ENCODE measurements around the gene LYST. TPM values are rescaled to one million over a fixed set of nuclear protein-coding genes. Genes with fewer than 3 reads are reported as not detected.

Gene LYST
- total and polyA plus RNA-seq, 2 of the 4 experiments (the other 2 are of a cell fraction), result 2.2 to 7.2 TPM

DNA sequence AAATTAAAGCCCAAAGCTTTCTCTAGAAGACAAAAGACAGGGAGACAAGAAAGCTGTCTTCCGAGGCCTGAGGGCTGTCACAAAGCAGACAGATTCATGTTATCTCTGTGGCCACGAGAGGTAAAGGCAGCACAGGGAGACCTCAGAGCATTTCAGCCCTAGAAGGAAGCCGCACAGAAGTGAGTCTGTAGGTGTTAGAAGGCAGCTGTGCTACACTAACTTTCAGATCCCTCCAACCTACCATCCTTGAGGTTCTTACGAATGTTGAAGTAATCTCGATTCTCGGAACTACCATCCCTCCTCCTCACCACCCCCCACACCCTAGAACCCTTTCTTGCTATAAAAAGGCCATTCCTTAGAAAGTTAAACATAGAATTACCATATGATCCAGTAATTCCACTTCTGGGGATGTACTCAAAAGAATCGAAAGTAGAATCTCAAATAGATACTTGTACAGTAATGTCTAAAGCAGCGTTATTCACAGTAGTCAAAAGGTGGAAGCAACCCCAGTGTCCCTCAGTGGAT lies 21.5 kb upstream of the LYST start:
- intact Hi-C loops (cut with micrococcal nuclease) (no loop called here), dilution Hi-C loops (cut with HindIII; ENCODE audit: low sequenced_read_pairs, unreplicated experiment) (no loop called here), in situ Hi-C loops (cut with MboI; ENCODE audit: low sequenced_read_pairs) (no loop called here)
- POLR2A ChIA-PET (ENCODE audit: unreplicated experiment), result no interaction called here
- no peak overlapping the region for H3K4me3 ChIP-seq (ENCODE audit: insufficient read depth, low read depth, low read length)
- H2AK9ac ChIP-seq (replicated peaks; ENCODE audit: low read depth, low read length, poor library complexity), result no peak overlapping the region
- no peak overlapping the region for H3K4me2 ChIP-seq (ENCODE audit: low read depth, low read length)
- H3K14ac ChIP-seq (replicated peaks; ENCODE audit: low read depth, low read length), result no peak overlapping the region
- H4K91ac ChIP-seq (ENCODE audit: insufficient read depth, low read depth, low read length), result no peak overlapping the region
- no peak overlapping the region for H2BK15ac ChIP-seq (ENCODE audit: low read depth, low read length)
- H2BK120ac ChIP-seq (ENCODE audit: low read depth, low read length), result no peak overlapping the region
- no peak overlapping the region for H2AK5ac ChIP-seq (ENCODE audit: low read depth, low read length)
- no peak overlapping the region for H4K8ac ChIP-seq (ENCODE audit: low read depth in 2 of 2, low read length in 2 of 2)
- H2AFZ ChIP-seq (replicated peaks; ENCODE audit: low read length, poor library complexity), result no peak overlapping the region
- H3K9ac ChIP-seq (ENCODE audit: low read depth, low read length), result no peak overlapping the region
- H3K27ac ChIP-seq (ENCODE audit: insufficient read depth, low read length), result no peak overlapping the region
- no peak for DNase-seq
- H3K9me1 ChIP-seq (ENCODE audit: insufficient read depth, low read length), result peaks cover under 1% of the 10 kb centered on the region; the same call in 1 of the 2 replicates
- no peak overlapping the region for H3K56ac ChIP-seq (ENCODE audit: extremely low read depth, insufficient read depth, low read length)
- peaks cover under 1% of the 10 kb centered on the region; the same call in 1 of the 2 replicates for H4K20me1 ChIP-seq (ENCODE audit: insufficient read depth, low read length)
- BruUV-seq (replicated peaks), result no TSS peak
- H3K9me3 ChIP-seq (ENCODE audit: control insufficient read depth, insufficient read depth, low read length), result no peaks in the 10 kb centered on the region
- no peaks in the 10 kb centered on the region for H3K79me1 ChIP-seq (ENCODE audit: low read depth in 1 of 2, low read length in 2 of 2)
- peaks cover 2% of the 10 kb centered on the region; the same call in 1 of the 2 replicates for H3K27me3 ChIP-seq (ENCODE audit: control insufficient read depth, insufficient read depth, low read length)
- no peak for ATAC-seq (ENCODE audit: low read depth)
- H3K4me1 ChIP-seq (ENCODE audit: control insufficient read depth, insufficient read depth, low read length), result peaks cover under 1% of the 10 kb centered on the region
- no peaks in the 10 kb centered on the region for H3K36me3 ChIP-seq (ENCODE audit: control insufficient read depth, insufficient read depth, low read length)
- no peak overlapping the region for H2BK20ac ChIP-seq (ENCODE audit: low read depth, low read length)
- no peak overlapping the region for H3K4ac ChIP-seq (ENCODE audit: low read depth, low read length)
- TF ChIP-seq POLR2A (IDR thresholded peaks at IDR 0.05; ENCODE audit: low read depth, low read length), result no peak
- no peak for TF ChIP-seq CEBPB (IDR thresholded peaks at IDR 0.05; ENCODE audit: low read depth, low read length)
- no peak for TF ChIP-seq BHLHE40 (IDR thresholded peaks at IDR 0.05; ENCODE audit: low read depth, low read length)
- TF ChIP-seq MAZ (IDR thresholded peaks at IDR 0.05; ENCODE audit: borderline replicate concordance, low read depth, low read length), result no peak
- TF ChIP-seq CHD1 (IDR thresholded peaks at IDR 0.05; ENCODE audit: low read depth, low read length), result no peak
- TF ChIP-seq NFE2L2 (IDR thresholded peaks at IDR 0.05; ENCODE audit: low read depth, low read length), result no peak
- no peak for TF ChIP-seq SMC3 (IDR thresholded peaks at IDR 0.05; ENCODE audit: low read depth, low read length)
- no peak for TF ChIP-seq MAFK (IDR thresholded peaks at IDR 0.05; ENCODE audit: low read depth, low read length)
- no peak for TF ChIP-seq RCOR1 (IDR thresholded peaks at IDR 0.05; ENCODE audit: insufficient replicate concordance, low read length)
- TF ChIP-seq RFX5 (IDR thresholded peaks at IDR 0.05; ENCODE audit: low read depth, low read length), result no peak
- no peak for TF ChIP-seq MXI1 (IDR thresholded peaks at IDR 0.05; ENCODE audit: borderline replicate concordance, low read depth, low read length)
- no peak for TF ChIP-seq RAD21 (IDR thresholded peaks at IDR 0.05; ENCODE audit: low read length)
- TF ChIP-seq, protein P1, sequence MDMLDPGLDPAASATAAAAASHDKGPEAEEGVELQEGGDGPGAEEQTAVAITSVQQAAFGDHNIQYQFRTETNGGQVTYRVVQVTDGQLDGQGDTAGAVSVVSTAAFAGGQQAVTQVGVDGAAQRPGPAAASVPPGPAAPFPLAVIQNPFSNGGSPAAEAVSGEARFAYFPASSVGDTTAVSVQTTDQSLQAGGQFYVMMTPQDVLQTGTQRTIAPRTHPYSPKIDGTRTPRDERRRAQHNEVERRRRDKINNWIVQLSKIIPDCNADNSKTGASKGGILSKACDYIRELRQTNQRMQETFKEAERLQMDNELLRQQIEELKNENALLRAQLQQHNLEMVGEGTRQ (IDR thresholded peaks at IDR 0.05; ENCODE audit: low read depth, low read length), result no peak
- TF ChIP-seq, protein P2, sequence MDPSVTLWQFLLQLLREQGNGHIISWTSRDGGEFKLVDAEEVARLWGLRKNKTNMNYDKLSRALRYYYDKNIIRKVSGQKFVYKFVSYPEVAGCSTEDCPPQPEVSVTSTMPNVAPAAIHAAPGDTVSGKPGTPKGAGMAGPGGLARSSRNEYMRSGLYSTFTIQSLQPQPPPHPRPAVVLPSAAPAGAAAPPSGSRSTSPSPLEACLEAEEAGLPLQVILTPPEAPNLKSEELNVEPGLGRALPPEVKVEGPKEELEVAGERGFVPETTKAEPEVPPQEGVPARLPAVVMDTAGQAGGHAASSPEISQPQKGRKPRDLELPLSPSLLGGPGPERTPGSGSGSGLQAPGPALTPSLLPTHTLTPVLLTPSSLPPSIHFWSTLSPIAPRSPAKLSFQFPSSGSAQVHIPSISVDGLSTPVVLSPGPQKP (IDR thresholded peaks at IDR 0.05; ENCODE audit: borderline replicate concordance, low read depth, low read length), result no peak
- TF ChIP-seq FOS (IDR thresholded peaks at IDR 0.05; ENCODE audit: low read depth, low read length), result no peak
- CTCF ChIA-PET, result no interaction called here
- no peak overlapping the region for H4K5ac ChIP-seq (ENCODE audit: low read depth, low read length)
- H3K18ac ChIP-seq (ENCODE audit: low read depth, low read length), result no peak overlapping the region
- WGBS, 2 experiments (ENCODE audit: extremely low coverage in 2 of 2, insufficient read length in 1 of 2), result no CpG with 5 or more reads among the region's 8 CpGs
- H3K23ac ChIP-seq (ENCODE audit: low read depth, low read length), result no peak overlapping the region
- H2BK5ac ChIP-seq (ENCODE audit: low read depth, low read length, poor library complexity, severe bottlenecking), result no peak overlapping the region

Data from IMR-90 (cell line).